NK-92 (cell line): ENCODE results near the gene CRISP1.
"Not testable (repeated sequence)": the region's sequence is repeated elsewhere in the genome, so short reads cannot be mapped to it uniquely, and the experiment has no call there.

Experiments
- DNase-seq: peaks from one replicate; lab custom pipeline; 2025; ENCODE audit not compliant: unreplicated experiment; lab: John Stamatoyannopoulos, UW

CRISP1 gene, protein sequence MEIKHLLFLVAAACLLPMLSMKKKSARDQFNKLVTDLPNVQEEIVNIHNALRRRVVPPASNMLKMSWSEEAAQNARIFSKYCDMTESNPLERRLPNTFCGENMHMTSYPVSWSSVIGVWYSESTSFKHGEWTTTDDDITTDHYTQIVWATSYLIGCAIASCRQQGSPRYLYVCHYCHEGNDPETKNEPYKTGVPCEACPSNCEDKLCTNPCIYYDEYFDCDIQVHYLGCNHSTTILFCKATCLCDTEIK

DNA sequence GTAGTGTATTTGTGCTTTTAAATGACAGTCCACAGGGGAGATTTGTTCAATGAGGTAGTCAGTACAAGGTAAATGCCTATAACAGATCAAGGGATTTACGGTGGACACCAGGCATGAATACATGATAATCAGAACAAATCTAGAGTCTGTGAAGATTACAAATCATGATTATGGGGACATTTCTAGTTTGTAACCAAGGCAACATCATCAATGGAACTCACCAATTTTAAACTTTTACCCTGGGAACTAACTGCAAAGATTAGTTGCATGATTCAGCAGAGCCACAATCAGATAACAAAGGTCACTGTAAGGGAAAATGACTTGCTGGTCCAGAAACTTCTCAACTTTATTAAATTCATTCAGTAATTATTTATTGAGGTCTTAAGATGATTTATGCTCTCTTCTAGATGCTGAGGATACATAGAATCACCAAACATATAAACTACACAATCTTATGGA, at the start of gene CRISP1:
Gene CRISP1 (minus strand): TSS at position 51 of the 459 bp plus-strand sequence. CDS start 9,135 bp downstream, outside the sequence.
- no peak for DNase-seq

DNA sequence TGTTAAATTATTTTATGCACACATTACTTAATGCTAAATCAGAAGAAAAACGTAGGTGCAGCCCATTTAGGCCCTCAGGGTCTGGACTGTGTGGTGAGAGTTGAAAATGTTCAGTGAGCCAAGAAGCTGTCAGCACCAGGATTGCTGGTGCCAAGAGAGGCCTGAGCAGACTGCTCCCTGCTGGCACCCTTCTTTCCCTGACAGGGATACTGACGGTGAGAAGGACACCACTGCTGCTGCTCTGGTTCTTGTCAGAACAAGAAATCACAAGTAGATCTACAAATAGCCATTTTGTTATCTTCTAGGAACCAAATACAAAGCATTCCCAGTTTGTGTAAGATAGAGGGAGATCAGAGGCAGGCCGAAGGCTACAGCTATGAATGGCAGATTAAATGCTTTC, 48.7 kb upstream of the CRISP1 start:
- DNase-seq = no peak

- no peak for DNase-seq
These were observed 47.5 kb upstream of the CRISP1 start for GRCh38 chr6:49913636-49914375.

DNA sequence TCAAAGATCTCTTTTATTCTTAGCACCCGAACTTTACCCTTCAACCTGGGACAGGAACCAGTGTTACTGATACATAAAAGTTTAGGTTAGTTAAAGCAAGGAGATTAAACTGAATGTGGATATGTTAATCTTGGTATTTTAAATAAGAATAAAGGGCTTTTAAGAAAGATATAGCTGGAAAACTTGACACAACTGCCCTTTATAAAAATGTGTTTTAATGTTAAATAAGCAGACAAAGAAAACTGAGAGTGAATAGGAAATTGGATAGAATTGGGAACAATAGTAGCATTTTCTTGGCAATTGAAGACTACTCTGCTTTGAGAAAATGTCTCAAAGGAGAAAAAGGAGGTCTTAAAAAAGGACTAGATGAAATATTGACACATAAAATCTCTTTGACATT, 45.9 kb upstream of the CRISP1 start:
- DNase-seq = no peak

- DNase-seq = no peak
These were observed 44.9 kb upstream of the CRISP1 start for GRCh38 chr6:49911252-49911651.

DNA sequence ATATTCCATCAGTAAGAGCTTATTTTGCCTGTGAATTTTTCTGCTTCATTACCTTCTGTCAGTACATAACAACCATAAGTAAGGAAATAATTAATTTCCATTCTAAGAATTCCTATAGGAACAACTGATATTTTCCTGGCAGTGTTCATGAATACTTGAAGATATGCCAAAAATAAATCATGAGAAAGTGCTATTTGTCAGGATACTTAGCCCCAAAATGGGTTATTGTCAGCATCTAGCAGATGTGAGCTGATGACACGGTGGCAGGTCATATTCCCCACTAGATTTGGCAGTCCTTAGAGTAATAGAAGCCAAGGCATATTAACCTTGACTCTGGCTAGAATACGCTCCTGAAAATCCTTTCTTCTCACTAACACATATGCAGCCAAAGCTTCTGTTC, 43.2 kb upstream of the CRISP1 start:
- DNase-seq = no peak

GRCh38 chr6:49906526-49906925, 40.2 kb upstream of the CRISP1 start:
- DNase-seq = no peak

DNA sequence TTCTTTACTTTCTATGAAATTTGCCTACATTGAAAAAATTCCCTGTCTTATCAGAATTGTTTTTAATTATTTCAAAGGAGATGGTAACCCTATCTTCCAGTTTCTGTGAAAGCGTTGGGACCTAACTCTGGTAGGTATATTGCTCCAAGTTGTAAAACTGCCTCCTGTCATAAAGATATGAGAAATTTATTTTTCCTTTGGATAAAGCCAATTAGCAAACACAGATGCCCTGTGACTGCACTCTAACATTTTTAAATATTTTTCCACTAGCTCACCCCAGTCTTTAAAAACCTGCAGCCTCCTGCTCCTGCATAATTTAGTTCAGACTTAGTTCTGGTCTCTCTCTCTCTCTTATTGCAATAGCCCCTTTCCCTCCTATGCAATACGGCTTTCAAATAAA, 39.0 kb upstream of the CRISP1 start:
- no peak for DNase-seq

GRCh38 chr6:49902856-49903255, 36.5 kb upstream of the CRISP1 start:
- no peak for DNase-seq

DNA sequence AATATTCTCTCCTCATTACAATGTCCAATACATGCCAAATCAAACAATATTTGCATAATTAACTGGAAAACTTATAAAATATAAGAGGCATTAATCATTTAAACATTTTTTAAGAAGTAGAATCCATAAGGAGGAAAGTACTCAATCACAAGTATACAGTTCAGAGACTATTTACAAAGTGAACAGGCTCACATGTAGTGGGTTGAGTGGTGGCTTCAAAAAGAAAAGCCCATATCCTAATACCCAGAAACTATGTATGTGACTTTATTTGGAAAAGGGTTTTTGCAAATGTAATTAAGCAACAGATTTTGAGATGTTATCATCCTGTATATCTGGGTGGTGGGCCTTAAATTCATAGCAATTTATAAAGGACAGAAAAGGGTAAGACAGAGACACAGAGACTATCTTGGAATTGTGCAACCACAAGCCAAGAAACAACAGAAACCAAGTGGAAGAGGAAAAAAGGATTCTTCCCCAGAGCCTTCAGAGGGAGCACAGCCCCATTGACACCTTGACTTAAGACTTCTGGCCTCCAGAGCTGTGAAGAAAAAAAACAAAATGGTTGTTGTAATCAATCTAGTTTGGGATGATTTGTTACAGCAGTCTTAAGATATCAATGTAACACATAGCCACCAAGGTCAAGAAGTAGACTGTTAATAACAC, 32.7 kb upstream of the CRISP1 start:
- DNase-seq = no peak

- DNase-seq = not testable (repeated sequence)
These were observed 29.2 kb upstream of the CRISP1 start for GRCh38 chr6:49895553-49895952.

DNA sequence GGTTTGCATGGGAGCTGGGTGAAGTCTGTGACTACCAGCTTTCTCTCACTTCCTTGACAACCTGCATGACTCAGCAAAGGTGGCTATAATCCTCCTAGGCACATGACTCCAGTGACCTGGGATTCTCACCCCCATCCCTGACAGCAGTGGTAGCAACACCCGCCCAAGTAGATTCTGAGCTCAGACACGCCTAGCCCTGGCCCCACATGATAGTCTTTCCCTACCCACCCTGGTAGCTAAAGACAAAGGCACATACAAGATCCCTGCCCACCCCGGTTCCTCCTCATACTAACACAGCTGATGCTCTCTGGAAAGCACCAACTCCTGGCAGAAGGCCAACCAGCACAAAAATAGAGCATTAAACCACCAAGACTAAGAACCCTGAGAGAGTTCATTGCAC, 25.9 kb upstream of the CRISP1 start:
- no peak for DNase-seq

DNA sequence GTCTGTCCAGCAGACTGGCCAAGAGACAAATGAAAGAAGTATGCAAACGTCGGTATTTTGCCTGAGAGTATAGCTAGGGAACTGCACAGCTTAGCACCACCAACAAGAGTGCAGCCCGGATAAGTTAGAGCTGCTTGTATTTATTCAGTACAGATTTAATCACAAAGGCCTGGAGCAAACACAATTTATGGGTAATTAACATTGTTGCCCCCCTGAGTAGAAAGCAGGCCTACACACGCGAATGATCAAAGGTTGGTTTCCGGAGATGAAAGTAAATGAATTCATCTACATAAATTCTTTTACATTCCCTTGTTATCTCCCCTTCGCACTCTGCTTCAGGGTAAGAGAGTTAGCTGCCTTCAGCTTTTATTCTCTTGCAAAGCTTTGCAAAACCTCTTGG, 24.7 kb upstream of the CRISP1 start:
- DNase-seq = no peak

DNA sequence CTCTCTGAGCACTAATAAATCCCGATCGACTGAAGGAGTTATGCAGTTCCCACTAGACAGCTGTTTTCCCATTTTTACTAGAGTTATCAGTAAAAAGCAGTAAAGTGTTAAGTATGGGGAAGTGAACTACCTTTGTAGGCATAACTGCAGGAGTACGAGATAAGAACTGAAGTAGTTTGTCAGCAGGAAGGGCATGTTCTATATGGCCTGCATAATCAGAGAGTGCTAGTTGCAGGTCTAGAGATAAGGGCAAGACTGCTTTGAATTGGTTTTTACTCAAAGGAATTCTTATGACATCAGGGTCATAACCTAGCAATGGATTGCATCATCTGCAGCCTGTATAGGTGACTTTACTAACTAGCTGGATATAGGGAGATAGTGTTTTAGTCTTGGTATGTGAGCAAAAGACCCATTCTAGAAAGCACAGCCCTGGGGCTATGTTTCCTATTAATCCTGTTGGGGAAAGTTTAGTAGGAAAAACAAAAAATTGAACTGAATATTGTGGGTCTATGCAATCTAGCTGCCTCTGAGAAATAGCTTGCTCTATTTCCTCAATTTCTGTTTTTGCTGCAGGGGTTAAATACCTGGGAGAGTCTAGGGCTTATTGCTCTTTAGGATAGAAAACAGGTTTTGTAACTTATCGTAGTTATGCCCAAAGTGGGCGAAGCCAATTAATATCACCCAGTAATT, 22.6 kb upstream of the CRISP1 start:
- no peak for DNase-seq

DNA sequence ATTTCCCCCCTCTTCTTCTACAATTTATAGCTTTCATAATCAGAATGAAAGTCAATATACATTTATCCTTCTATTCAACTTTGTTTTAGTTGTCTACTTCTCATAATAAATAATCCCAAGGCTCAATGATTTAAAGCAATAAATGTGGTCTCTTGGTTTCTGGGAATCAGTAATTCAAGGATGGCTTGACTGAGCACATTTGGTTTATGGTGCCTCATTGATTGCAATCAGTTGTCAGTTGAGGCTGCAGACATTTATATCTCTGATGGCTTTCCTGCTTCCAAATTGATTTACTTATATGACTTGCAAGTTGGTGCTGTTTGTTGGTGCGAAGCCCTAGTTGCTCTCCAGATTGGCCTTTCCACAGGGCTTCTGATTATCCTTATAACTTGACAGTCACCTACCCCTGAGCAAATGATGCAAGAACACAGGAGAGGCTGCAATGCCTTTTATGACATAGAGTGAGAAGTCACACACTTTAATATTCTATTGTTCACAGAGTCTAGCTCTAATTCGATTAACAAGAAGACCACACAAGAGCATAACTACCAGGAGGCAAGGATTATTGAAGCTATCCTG, 2.7 kb upstream of the CRISP1 start:
- no peak for DNase-seq

- no peak for DNase-seq
These were observed 10.1 kb downstream of the CRISP1 start for GRCh38 chr6:49856282-49856681.

DNA sequence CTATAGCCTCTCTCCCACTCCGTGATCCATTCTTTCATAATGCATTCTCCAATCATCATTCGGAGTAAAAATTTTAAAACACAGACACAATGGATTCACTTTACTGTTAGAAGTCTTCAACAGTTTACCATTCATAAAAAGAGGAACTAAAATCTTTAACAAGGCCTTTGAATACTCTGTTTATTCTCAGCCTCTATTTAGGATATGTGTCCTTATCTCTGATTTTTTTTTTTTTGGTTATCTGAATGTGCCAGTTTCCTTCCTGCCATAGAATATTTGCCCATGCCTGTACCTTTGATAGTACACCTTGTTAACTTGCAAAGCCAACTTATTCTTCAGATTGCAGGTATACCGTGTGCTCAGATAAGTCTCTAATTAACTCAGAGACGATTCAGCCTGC, 11.1 kb downstream of the CRISP1 start:
- no peak for DNase-seq

DNA sequence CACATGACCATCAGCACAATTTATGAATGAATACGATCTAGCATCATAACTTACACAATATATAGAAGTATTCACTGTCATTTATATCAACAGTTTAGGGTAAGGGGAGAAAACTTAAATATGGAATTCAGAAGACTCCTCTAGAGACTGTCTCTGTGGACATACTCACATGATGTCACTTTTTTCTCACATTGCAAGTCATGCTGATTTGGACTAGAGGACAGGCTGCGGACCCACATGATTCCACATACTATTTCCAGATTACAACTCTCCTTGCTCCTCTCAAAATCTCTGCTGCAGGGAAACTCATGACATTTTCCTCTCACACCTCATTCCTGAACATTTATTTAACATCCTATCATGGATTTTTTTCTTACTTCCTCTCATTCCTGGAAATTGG, 13.4 kb downstream of the CRISP1 start:
- no peak for DNase-seq

DNA sequence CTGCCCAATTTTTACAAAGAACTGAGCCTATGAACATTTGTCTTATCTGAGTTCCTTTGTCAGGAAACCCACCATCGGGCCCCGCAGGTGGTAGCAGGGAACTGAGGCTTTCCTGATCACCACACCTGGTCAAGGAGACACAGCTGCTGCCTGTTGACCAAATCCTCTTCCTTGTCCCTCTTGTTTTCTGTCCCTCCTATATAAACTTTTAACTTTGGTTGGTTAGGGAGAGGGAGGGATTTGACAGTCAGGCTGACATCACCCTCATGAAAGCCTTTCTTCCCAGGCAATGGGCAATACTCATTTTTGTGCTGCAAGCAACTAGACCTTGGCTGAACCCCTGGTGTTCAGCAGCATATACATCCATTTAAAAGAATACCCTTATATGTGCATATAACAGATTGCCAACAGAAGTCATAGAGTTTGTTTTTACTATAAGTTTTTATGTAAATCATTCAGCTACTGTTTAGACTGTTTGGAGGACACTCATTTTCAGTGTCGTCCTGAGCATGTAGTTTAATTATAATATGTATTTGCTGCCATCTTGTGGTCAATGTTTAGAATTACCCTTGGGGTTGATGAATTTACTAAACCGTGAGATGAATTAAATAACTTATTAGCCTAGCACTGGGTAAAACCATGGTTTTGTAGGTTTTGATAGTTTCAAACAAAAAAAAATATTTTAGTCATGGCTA, 17.0 kb downstream of the CRISP1 start:
- no peak for DNase-seq

DNA sequence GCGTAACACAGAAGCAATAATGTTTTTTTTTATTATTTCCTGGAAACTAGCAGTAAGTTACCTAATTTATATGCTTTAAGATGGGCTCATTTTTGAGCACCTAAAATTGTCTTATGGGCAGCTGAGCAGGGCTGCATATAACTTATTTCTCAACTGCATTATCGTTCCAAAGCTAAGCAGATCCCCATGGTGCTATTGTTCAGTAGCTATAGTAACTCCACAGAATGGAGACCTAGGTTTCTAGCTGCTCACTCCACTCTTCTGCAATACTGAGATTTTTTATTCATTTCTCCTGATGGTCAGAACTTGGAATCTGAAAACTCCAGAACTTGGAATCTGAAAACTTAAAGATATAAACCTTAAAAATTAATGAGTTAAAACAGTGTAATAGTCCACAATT, 18.7 kb downstream of the CRISP1 start:
- no peak for DNase-seq

DNA sequence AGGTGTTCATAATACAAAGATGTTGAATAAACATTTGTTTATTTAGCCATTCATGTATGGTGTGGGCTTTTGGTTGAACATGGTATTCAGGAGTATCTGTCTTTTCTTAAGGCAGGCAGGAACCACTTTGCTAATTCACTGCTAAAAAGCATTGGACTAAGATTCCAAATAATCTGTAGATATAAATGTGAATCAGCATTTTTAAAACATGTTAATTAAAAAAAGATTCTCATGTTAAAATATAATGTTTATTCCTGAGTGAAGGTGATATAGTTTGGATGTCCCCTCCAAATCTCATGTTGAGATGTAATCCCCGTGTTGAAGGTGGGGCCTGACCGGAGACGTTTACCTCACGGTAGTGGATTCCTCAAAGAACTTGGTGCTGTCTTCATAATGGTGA, 19.3 kb downstream of the CRISP1 start:
- no peak for DNase-seq
